ENCODE data around the gene ESPN.
"Not testable (repeated sequence)": the region's sequence is repeated elsewhere in the genome, so short reads cannot be mapped to it uniquely, and the experiment has no call there.

The ESPN gene

DNA sequence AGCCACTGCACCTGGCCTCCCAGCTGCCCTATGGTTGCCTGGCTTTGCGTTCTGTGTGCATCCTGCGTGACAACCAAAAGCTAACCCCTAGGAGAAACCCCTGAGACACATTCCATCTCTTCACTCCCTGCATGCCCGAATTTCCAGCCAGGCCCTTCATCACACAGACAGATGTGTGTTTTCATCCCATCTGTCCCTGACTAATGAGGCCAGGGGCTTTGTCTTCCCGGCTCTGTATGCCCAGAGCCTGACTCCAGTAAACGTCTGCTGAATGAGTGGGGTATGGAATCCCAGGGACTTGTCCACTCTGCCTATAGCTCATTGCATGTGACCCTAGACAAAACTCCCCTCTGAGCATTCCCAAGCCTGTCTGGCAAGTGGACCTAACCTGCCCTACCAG is 9.6 kb downstream of the ESPN start:
- no peak overlapping the region for H3K4me3 ChIP-seq (ENCODE audit: low read length)
- TF ChIP-seq ZNF274 (IDR thresholded peaks at IDR 0.05; ENCODE audit: low read depth, low read length) = no peak

DNA sequence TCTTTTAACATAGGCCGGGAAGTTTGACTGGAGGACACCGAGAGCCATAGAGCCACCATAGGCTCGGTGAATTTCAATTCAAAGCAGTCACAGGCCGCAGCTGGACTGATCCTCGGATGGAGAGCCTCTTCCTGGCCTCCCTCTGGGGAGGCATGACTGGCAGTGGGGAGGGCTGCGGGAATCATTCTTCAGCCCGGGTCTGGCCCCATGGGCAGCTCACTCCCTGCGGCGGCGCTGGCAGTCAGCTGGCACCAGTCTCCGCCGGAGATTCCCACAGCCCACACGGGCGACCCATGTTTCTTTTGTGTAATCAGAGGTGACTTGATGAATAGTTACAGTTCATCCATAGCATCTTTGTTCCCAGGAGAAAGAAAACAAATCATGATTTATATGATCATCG is 10.6 kb downstream of the ESPN start:
- no peak overlapping the region for H3K4me3 ChIP-seq (ENCODE audit: low read length)
- TF ChIP-seq ZNF274 (IDR thresholded peaks at IDR 0.05; ENCODE audit: low read depth, low read length) = no peak

DNA sequence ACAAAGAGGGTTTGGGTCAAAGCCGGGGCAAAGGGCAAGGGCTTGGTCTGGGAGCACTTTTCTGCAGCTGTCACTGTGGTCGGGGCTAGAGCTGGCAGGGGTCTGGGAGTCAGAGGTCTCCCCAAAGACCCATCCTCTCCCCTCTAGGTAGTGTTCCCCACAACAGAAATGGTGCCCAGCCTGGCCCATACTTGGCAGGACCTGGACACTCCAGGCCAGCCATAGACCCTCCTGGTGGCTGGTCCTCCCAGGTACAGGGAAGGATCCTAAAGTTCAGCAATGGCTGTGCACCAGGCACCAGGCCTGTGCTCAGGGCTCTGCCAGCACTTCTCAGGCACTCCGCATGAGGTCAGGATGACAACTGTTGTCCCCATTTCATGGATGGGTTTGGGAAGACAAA is 11.0 kb downstream of the ESPN start:
- H3K4me3 ChIP-seq (ENCODE audit: low read length) = no peak overlapping the region
- no peak for TF ChIP-seq ZNF274 (IDR thresholded peaks at IDR 0.05; ENCODE audit: low read depth, low read length)

- H3K4me3 ChIP-seq (ENCODE audit: low read length) = not testable (repeated sequence)
Observed at GRCh38 chr1:6436277-6436676, 11.7 kb downstream of the ESPN start.

- H3K4me3 ChIP-seq (ENCODE audit: low read length) = not testable (repeated sequence)
Observed at GRCh38 chr1:6437012-6437700, 12.6 kb downstream of the ESPN start.

DNA sequence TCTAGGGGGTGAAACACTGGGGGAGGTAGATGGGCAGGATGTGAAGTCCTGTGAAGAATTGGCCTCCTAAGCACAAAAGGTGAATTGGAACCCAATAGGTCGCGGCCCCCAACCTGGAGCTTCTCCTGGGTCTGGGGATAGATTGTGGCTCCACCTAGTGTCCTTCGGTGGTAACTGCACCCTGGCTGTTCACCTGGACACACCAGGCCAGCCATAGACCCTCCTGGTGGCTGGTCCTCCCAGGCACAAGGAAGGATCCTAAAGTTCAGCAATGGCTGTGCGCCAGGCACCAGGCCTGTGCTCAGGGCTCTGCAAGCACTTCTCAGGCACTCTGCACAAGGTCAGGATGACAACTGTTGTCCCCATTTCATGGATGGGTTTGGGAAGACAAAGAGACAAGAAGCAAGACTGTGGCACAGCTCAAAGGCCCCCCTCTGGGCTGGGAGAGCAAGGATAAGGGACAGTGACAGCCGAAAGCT is 13.5 kb downstream of the ESPN start:
- H3K4me3 ChIP-seq (ENCODE audit: low read length) = no peak overlapping the region
- no peak for TF ChIP-seq ZNF274 (IDR thresholded peaks at IDR 0.05; ENCODE audit: low read depth, low read length)

DNA sequence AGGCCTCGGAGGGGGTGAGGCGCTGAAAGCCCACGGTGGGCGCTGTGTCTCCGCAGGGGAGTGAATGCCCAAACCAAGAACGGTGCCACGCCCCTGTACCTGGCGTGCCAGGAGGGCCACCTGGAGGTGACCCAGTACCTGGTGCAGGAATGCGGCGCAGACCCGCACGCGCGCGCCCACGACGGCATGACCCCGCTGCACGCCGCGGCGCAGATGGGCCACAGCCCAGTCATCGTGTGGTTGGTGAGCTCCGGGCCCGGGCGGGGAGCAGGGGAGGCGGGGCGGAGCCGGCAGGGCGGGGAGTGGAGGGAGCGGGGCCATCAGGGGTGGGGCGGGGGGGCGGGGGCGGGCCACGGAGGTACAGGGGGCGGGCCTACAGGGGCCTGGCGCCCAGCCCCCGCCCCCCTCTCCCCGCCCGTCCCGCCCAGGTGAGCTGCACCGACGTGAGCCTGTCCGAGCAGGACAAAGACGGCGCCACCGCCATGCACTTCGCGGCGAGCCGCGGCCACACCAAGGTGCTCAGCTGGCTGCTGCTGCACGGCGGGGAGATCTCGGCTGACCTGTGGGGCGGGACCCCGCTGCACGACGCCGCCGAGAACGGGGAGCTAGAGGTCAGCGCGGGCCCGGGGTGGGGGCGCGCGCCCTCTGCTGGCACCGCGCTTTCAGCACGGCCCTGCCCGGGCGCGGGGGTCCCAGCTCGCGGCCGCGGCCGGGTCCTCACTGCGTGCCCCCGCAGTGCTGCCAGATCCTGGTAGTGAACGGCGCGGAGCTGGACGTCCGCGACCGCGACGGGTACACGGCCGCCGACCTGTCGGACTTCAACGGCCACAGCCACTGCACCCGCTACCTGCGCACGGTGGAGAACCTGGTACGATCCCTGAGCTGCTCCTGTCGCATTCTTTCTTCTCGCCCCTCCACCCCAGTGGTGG is 15.9 kb downstream of the ESPN start:
- TF ChIP-seq ZNF274 (IDR thresholded peaks at IDR 0.05; ENCODE audit: low read depth, low read length) = no peak
- H3K4me3 ChIP-seq (ENCODE audit: low read length) = no peak overlapping the region

- no peak overlapping the region for H3K4me3 ChIP-seq (ENCODE audit: low read length)
- no peak for TF ChIP-seq ZNF274 (IDR thresholded peaks at IDR 0.05; ENCODE audit: low read depth, low read length)
Observed at GRCh38 chr1:6441586-6441985, 17.0 kb downstream of the ESPN start.

DNA sequence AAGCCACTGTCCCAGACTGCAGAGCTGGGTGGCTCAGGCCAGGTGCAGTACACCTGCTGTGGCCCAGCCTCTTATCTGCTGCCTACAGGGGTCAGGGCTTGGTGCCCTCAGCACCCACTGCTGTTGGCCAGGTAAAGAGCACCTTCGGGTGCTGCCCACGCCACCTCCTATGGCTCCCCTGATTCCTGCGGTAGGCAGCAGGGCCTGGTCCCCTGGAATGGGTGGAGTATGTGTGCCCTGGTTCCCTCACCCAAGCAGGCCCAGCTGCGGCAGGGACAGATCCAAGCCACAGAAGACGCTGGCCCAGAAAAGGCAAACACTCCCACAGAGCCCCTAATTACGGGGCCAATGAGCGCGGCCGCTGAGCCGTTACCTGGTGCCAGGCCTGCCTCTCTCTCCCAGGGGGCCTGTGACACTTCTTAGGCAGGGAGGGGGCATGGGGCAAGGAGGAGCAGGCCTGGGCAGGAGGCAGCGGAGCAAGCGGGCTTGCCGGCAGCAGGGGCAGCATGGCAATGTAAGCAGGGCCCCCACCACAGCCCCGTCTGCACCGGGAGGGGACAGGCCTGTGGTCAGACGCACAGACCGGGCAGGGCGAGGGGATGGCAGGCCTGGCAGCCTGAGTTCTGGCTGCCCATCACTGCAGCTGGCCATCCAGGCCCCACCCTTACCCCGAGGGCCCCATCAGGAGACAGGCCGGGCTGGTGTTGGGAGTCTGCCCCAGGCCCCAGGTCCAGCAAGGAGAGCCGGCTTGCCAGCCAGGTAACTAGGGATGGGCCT is 19.0 kb downstream of the ESPN start:
- TF ChIP-seq ZNF274 (IDR thresholded peaks at IDR 0.05; ENCODE audit: low read depth, low read length) = no peak
- H3K4me3 ChIP-seq (ENCODE audit: low read length) = no peak overlapping the region

GRCh38 chr1:6444377-6444776 is 19.8 kb downstream of the ESPN start:
- TF ChIP-seq ZNF274 (IDR thresholded peaks at IDR 0.05; ENCODE audit: low read depth, low read length) = no peak
- no peak overlapping the region for H3K4me3 ChIP-seq (ENCODE audit: low read length)

DNA sequence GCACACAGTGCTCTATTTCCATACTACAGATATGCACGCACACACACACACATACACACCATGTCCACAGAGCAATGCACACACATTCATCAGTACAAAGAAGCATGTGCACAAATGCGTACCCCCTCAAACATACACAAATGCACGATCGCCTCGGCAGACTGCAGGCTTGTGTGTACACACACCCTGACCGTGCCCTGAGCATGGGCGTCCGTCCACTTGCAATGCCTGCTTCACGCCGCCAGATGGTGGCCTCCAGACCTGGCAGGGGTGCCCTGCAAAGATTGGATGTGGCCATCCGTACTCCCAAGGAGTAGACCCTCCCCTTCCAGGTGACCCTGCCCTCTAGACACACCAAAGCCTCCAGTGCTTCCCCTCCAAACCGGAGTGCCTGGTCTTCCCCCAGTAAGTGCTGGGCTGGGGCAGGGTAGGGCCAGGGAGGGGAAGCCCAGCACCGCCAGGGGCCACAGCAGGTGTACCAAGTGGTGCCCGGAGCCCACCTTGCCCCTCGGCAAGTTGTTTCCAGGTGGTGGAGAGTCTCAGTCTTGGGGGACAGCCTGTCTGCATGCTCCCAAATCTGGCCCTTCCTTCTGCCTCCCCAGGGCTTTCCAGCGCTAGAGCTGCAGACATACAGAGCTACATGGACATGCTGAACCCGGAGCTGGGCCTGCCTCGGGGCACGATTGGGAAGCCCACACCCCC is 20.6 kb downstream of the ESPN start:
- no peak for TF ChIP-seq ZNF274 (IDR thresholded peaks at IDR 0.05; ENCODE audit: low read depth, low read length)
- no peak overlapping the region for H3K4me3 ChIP-seq (ENCODE audit: low read length)

DNA sequence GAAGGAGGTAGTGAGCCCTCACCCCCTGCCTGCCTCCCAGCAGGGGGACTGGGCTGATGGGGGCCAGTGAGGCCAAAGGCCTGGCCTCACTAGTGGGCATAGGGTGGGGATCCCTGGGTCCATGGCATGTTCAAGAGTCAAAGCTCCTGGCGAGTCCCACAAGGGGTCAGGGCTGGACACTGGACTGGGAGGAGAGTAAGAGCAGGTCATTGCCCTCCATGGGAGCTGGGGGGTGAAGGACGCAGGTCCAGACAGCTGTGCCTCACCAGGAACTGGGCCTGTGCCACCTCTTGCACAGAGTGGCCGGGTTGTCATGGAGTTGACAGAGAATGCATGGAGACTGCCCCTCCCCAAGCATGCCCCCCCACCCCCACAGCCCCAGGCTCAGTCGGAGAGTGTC is 21.4 kb downstream of the ESPN start:
- H3K4me3 ChIP-seq (ENCODE audit: low read length) = not testable (repeated sequence)

- no peak for TF ChIP-seq ZNF274 (IDR thresholded peaks at IDR 0.05; ENCODE audit: low read depth, low read length)
- H3K4me3 ChIP-seq (ENCODE audit: low read length) = no peak overlapping the region
Observed at GRCh38 chr1:6446665-6447015, 22.1 kb downstream of the ESPN start.

Measured in GM08714 (cell line).